ENCODE measurements around the gene SPEF1.

SPEF1 gene

DNA sequence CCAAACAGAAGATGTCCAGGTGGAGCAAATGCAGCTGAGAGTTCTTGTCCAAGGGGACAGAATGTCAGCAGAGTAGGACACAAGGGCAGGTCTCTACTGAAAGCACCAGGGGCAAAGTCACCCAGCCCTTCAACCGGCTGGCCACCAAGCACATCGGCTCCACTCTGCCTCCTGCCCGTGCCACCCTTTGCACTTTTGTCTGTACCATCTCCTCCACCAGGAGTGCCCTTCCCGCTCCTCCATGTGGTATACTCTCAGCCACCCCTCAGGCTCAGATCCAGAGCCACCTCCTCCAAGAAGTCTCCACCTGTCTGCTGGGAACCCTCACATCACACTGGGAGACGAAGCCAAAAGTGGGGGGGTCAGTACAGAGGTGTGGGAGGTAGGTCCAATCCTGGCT, 52.9 kb downstream of the SPEF1 start:
- DNase-seq: no peak

Measured in stimulated activated CD4-positive, alpha-beta T cell treated with anti-CD3 and anti-CD28 coated beads, Interleukin-4, amount 100 ng/mL, for 1 hour (primary cell).